Activated T-cell treated with anti-CD3 and anti-CD28 coated beads for 48 hours (primary cell): ENCODE results near the gene GCHFR.

Source experiments
- DNase-seq: peaks from one replicate; pipeline ENCODE4 v3.0.0-alpha.2; 2020; ENCODE audit warnings: low read depth

GCHFR gene

DNA sequence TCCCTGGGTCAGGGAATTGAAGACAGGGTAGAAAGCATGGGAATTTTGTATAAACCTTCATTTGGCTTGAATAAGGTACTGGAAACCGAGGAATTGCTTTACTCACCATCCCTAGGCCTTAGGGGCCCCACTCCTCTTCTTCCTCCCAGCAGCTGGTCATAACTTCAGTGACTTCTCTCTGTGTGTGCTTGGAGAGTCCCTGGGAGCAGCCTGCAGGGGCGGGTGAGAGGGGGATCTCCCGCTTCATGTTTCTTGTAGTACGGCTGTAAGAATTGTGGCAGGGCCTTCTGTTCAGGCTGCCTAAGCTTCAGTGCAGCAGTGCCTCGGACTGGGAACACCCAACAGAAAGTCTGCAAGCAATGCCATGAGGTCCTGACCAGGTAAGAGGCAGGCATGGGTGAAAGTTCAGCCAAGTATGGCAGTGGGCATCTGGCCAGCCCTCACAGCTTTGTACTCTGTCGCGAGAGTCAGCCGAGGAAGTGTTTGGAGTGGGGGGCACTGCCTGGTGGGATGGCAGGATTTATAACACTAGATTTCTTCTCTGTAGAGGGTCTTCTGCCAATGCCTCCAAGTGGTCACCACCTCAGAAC lies 45.1 kb downstream of the GCHFR start:
- no peak for DNase-seq

- DNase-seq, result no peak
Measured at GRCh38 chr15:40812721-40813425, 49.0 kb downstream of the GCHFR start.

DNA sequence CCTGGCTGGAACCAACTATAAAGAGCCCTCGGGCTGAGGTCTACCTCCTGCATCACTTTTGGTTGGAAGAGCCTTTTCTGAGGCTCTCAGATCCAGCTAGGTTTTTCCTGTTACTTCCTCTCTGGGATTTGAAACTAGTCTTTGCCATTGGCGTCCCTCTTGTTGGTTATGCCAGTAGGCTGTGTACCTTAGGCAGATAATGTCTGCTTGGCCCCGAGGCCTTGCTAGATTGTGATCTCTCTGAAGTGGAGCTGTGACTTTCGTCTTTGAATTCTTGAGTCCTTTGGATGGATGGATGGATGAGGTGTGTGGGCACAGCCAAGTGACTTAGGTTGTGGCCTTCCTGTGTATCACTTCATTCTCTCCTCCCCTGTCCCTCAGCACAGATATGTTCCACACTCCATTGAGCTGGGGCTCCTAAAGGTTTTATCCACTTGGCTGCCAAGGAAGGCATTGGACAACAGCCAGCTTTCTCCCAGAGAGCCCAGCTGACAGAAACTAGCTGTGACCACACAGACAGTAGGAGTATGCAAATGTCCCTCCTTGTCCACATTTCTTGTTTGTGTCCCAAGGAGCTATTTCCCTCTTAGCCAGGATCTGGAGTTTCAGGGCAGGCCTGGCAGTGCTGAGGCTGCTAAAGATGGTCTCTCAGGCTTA lies 51.3 kb downstream of the GCHFR start:
- DNase-seq, result no peak
